Thoracic aorta (tissue), 2 donors: ENCODE data around the gene TOM1. TPM values are rescaled to one million over a fixed set of nuclear protein-coding genes. Genes with fewer than 3 reads are reported as not detected.
A peak's percentile ranks its signal among the peaks of the same experiment; 100 is the strongest.

Experiments
- ATAC-seq: fragments of 150-250 bp; one replicate; pipeline ENCODE4 v1.8.0; 2017; ENCODE audit warnings: low read depth; ENCODE audit not compliant: insufficient number of reproducible peaks, low FRiP score
- DNase-seq: peaks from one replicate; pipeline ENCODE4 v3.0.0-alpha.2; 2020; ENCODE audit warnings: low spot score
- H3K27ac ChIP-seq, 2 donors: fragments of 200-600 bp; sonication (generic); 1 replicate in 1 of 2; 2 replicates in 1 of 2; pipeline ENCODE4 v1.5.1; 2016; ENCODE audit warnings: mild to moderate bottlenecking in 2 of 2, moderate library complexity in 2 of 2
- H3K27me3 ChIP-seq: fragments of 200-600 bp; sonication (generic); replicated peaks from 2 replicates; pipeline ENCODE4 v1.6.0; 2016; ENCODE audit warnings: mild to moderate bottlenecking; ENCODE audit not compliant: insufficient read depth
- H3K36me3 ChIP-seq: fragments of 200-600 bp; sonication (generic); one replicate; pipeline ENCODE4 v1.5.1; 2016
- H3K4me1 ChIP-seq, 2 donors: fragments of 200-600 bp; sonication (generic); 1 replicate in 1 of 2; 2 replicates in 1 of 2; pipeline versions ENCODE4 v1.5.1 to v1.6.0; 2016; ENCODE audit warnings: low read depth in 2 of 2, mild to moderate bottlenecking in 1 of 2; ENCODE audit not compliant: control insufficient read depth in 1 of 2
- H3K4me3 ChIP-seq: fragments of 200-600 bp; sonication (generic); 2 replicates; pipeline ENCODE4 v1.5.1; 2016; ENCODE audit warnings: mild to moderate bottlenecking
- H3K9me3 ChIP-seq: fragments of 200-600 bp; sonication (generic); 2 replicates; pipeline ENCODE4 v1.5.1; 2016
- CTCF ChIP-seq: fragments of 200-600 bp; sonication (generic); IDR thresholded peaks from one replicate; pipeline ENCODE4 v1.5.1; 2019; ENCODE audit warnings: antibody characterized with exemption
- total RNA-seq, 2 donors: library from RNA; depleted of rRNA; stranded (reverse); fragments of >200 nt; gene quantifications; one replicate each; pipeline versions ENCODE4 v1.1.0 to v1.2.3, GENCODE V29; 2016

TOM1 gene
- total RNA-seq, 2 donors from 2014 or later = 64.7 to 78.4 TPM

- Histone ChIP-seq H3K9me3 (no peaks in the 10 kb centered on the region), H3K36me3 (no peaks in the 10 kb centered on the region), H3K27ac (peak overlapping the region; percentile 89 to 92), H3K4me3 (peak overlapping the region; percentile 77), H3K4me1 (peaks cover 8 to 9% of the 10 kb centered on the region in 2 donors), H3K27me3 (no peaks in the 10 kb centered on the region)
- peak; percentile 40 for TF ChIP-seq CTCF
- DNase-seq (no peak), ATAC-seq (peak; percentile 23)
These were observed 449 bp upstream of the TOM1 start for GRCh38 chr22:35299217-35299672.

GRCh38 chr22:35301372-35301874, 1.7 kb downstream of the TOM1 start:
- H3K9me3 ChIP-seq = no peaks in the 10 kb centered on the region
- TF ChIP-seq CTCF = no peak
- peak overlapping the region in 1 of 2 donors; percentile 92 for H3K27ac ChIP-seq
- DNase-seq (no peak), ATAC-seq (no peak)
- H3K27me3 ChIP-seq = no peaks in the 10 kb centered on the region
- peaks cover 9 to 15% of the 10 kb centered on the region in 2 donors for H3K4me1 ChIP-seq
- H3K36me3 ChIP-seq = no peaks in the 10 kb centered on the region
- H3K4me3 ChIP-seq = no peak overlapping the region

GRCh38 chr22:35303029-35303624, 3.4 kb downstream of the TOM1 start:
- Histone ChIP-seq H3K4me1 (peaks cover 9 to 21% of the 10 kb centered on the region in 2 donors), H3K4me3 (no peak overlapping the region), H3K36me3 (no peaks in the 10 kb centered on the region), H3K27ac (no peak overlapping the region), H3K9me3 (no peaks in the 10 kb centered on the region), H3K27me3 (no peaks in the 10 kb centered on the region)
- ATAC-seq = no peak
- TF ChIP-seq CTCF = no peak
- no peak for DNase-seq

GRCh38 chr22:35305525-35306070, 5.9 kb downstream of the TOM1 start:
- H3K4me3 ChIP-seq = no peak overlapping the region
- ATAC-seq = no peak
- no peaks in the 10 kb centered on the region for H3K36me3 ChIP-seq
- H3K27me3 ChIP-seq = no peaks in the 10 kb centered on the region
- no peaks in the 10 kb centered on the region for H3K9me3 ChIP-seq
- TF ChIP-seq CTCF = no peak
- H3K27ac ChIP-seq = no peak overlapping the region
- DNase-seq = no peak
- H3K4me1 ChIP-seq = peaks cover 9 to 13% of the 10 kb centered on the region in 2 donors

- TF ChIP-seq CTCF = no peak
- Histone ChIP-seq H3K4me3 (no peak overlapping the region), H3K4me1 (peaks cover under 1 to 13% of the 10 kb centered on the region in 2 donors), H3K27me3 (no peaks in the 10 kb centered on the region), H3K9me3 (no peaks in the 10 kb centered on the region), H3K27ac (no peak overlapping the region), H3K36me3 (no peaks in the 10 kb centered on the region)
- no peak for ATAC-seq
- no peak for DNase-seq
These were observed 6.8 kb downstream of the TOM1 start for GRCh38 chr22:35306350-35306967.
